ENCODE measurements around the gene CXorf58.

The CXorf58 gene

DNA sequence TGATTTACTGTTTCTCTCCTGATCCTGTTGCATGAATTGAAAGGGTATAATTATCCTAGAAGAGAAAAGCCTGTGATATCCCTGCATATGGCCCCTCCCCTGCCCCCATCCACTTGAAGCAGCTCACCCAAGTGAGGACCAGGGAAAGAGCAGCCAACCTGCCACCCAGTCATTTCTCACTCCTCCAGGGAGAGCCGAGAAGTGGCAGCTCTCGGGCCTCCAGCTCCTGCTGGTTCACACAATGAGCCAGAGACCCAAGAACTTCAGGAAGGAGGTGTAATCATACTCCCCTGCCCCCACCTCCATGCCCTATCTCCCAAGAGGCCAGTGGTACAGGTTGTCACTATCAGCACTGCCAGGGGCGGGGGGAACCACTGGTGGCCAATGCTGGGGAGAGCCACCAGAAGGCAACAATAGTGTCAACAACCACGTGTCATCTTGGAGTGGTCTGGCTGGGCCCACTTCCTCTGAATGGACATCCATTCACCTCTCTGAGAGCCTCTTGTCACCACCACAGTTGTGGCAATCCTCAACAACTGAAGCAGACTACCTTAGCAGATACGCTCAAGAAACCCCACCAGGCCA lies 43.0 kb upstream of the CXorf58 start:
- H3K79me2 ChIP-seq (ENCODE audit: insufficient read depth, low read length) = no peaks in the 10 kb centered on the region
- H3K36me3 ChIP-seq (ENCODE audit: insufficient read depth, low read length) = no peaks in the 10 kb centered on the region
- H3F3A ChIP-seq (ENCODE audit: low read depth) = no peaks in the 10 kb centered on the region
- H3K9me3 ChIP-seq (ENCODE audit: insufficient read depth, low read depth, low read length) = no peaks in the 10 kb centered on the region
- TF ChIP-seq, protein P1, sequence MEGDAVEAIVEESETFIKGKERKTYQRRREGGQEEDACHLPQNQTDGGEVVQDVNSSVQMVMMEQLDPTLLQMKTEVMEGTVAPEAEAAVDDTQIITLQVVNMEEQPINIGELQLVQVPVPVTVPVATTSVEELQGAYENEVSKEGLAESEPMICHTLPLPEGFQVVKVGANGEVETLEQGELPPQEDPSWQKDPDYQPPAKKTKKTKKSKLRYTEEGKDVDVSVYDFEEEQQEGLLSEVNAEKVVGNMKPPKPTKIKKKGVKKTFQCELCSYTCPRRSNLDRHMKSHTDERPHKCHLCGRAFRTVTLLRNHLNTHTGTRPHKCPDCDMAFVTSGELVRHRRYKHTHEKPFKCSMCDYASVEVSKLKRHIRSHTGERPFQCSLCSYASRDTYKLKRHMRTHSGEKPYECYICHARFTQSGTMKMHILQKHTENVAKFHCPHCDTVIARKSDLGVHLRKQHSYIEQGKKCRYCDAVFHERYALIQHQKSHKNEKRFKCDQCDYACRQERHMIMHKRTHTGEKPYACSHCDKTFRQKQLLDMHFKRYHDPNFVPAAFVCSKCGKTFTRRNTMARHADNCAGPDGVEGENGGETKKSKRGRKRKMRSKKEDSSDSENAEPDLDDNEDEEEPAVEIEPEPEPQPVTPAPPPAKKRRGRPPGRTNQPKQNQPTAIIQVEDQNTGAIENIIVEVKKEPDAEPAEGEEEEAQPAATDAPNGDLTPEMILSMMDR (conservative IDR thresholded peaks at IDR 0.05; ENCODE audit: low read length) = no peak
- TF ChIP-seq EZH2phosphoT487 (IDR thresholded peaks at IDR 0.05; ENCODE audit: borderline replicate concordance) = no peak
- no peaks in the 10 kb centered on the region for H4K20me1 ChIP-seq (ENCODE audit: insufficient read depth, low read length, poor library complexity, severe bottlenecking)
- H3K4me2 ChIP-seq (ENCODE audit: low read depth, low read length, poor library complexity, severe bottlenecking) = no peak overlapping the region
- H2AFZ ChIP-seq (ENCODE audit: low read length) = no peak overlapping the region
- H3K9ac ChIP-seq (ENCODE audit: low read depth, low read length, poor library complexity, severe bottlenecking) = no peak overlapping the region
- no peaks in the 10 kb centered on the region for H3K27me3 ChIP-seq (ENCODE audit: insufficient read depth, low read length, poor library complexity, severe bottlenecking)
- no peak overlapping the region for H3K4me3 ChIP-seq (ENCODE audit: low read length, poor library complexity, severe bottlenecking)
- H3K9me2 ChIP-seq (replicated peaks; ENCODE audit: low read depth, low read length) = no peaks in the 10 kb centered on the region
- H3K4me1 ChIP-seq (ENCODE audit: insufficient read depth, low read length, poor library complexity, severe bottlenecking) = no peaks in the 10 kb centered on the region

DNA sequence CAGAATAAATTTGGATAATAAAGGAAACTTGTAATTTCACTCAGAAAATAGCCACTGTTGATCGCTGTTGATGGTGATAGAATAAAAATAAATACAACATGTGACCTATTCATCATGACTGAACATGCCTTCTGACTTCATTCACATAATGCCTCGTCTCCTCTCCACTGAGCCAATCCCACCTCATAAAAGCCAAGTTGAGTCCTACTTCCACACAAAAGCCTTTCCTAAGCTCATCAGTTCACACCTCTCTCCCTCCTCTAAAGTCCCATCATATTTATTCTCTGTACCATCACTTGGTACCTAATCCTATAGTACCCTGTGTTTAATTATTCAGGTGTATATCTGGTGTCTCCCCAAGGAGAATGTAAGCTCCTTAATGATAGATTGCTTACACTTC lies 37.8 kb upstream of the CXorf58 start:
- no peaks in the 10 kb centered on the region for H3K79me2 ChIP-seq (ENCODE audit: insufficient read depth, low read length)
- no peaks in the 10 kb centered on the region for H3F3A ChIP-seq (ENCODE audit: low read depth)
- no peaks in the 10 kb centered on the region for H3K36me3 ChIP-seq (ENCODE audit: insufficient read depth, low read length)
- no peak overlapping the region for H3K4me2 ChIP-seq (ENCODE audit: low read depth, low read length, poor library complexity, severe bottlenecking)
- no peaks in the 10 kb centered on the region for H3K9me3 ChIP-seq (ENCODE audit: insufficient read depth, low read depth, low read length)
- no peaks in the 10 kb centered on the region for H4K20me1 ChIP-seq (ENCODE audit: insufficient read depth, low read length, poor library complexity, severe bottlenecking)
- H3K9ac ChIP-seq (ENCODE audit: low read depth, low read length, poor library complexity, severe bottlenecking) = no peak overlapping the region
- TF ChIP-seq, protein P1 (conservative IDR thresholded peaks at IDR 0.05; ENCODE audit: low read length) = no peak
- TF ChIP-seq EZH2phosphoT487 (IDR thresholded peaks at IDR 0.05; ENCODE audit: borderline replicate concordance) = no peak
- no peaks in the 10 kb centered on the region for H3K9me2 ChIP-seq (replicated peaks; ENCODE audit: low read depth, low read length)
- no peak overlapping the region for H2AFZ ChIP-seq (ENCODE audit: low read length)
- H3K4me3 ChIP-seq (ENCODE audit: low read length, poor library complexity, severe bottlenecking) = no peak overlapping the region
- no peaks in the 10 kb centered on the region for H3K4me1 ChIP-seq (ENCODE audit: insufficient read depth, low read length, poor library complexity, severe bottlenecking)
- H3K27me3 ChIP-seq (ENCODE audit: insufficient read depth, low read length, poor library complexity, severe bottlenecking) = no peaks in the 10 kb centered on the region

DNA sequence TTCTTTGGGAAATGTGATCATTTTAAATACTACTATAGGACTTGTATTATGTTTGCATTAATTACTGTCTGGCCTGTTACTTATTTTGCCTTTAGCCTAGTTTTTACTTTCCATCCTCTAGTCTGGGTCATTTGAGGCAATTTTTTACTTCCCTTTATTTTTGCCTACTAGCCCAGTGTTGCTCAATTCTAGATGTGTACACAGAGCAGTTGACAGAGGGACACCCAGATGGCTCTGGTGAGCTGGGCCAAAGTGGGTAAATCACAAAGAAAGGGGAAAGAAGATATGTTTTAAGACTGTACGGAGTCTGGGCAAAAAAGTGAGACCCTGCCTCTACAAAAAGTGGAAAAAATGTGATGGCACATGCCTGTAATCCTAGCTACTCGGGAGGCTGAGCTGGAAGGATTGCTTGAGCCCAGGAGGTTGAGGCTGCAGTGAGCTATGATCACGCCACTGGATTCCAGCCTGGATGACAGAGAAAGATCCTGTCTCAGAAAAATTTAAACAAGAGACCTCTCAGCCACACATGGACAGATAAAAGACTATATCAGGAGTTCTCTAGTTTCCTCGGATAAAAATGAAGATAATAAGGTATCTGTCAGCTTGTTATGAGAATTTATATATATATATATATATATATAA lies 35.8 kb upstream of the CXorf58 start:
- Histone ChIP-seq H3K36me3 (ENCODE audit: insufficient read depth, low read length) (no peaks in the 10 kb centered on the region), H2AFZ (ENCODE audit: low read length) (no peak overlapping the region), H3K9me3 (ENCODE audit: insufficient read depth, low read depth, low read length) (no peaks in the 10 kb centered on the region), H3K27me3 (ENCODE audit: insufficient read depth, low read length, poor library complexity, severe bottlenecking) (no peaks in the 10 kb centered on the region), H3F3A (ENCODE audit: low read depth) (no peaks in the 10 kb centered on the region), H3K9me2 (replicated peaks; ENCODE audit: low read depth, low read length) (no peaks in the 10 kb centered on the region), H3K4me3 (ENCODE audit: low read length, poor library complexity, severe bottlenecking) (no peak overlapping the region), H3K79me2 (ENCODE audit: insufficient read depth, low read length) (no peaks in the 10 kb centered on the region), H3K9ac (ENCODE audit: low read depth, low read length, poor library complexity, severe bottlenecking) (no peak overlapping the region), H3K4me2 (ENCODE audit: low read depth, low read length, poor library complexity, severe bottlenecking) (no peak overlapping the region), H4K20me1 (ENCODE audit: insufficient read depth, low read length, poor library complexity, severe bottlenecking) (no peaks in the 10 kb centered on the region), H3K4me1 (ENCODE audit: insufficient read depth, low read length, poor library complexity, severe bottlenecking) (no peaks in the 10 kb centered on the region)
- TF ChIP-seq, protein P1 (conservative IDR thresholded peaks at IDR 0.05; ENCODE audit: low read length) = no peak
